Limb (tissue), 2 donors: ENCODE data around the gene PROM1.

Experiments used
- DNase-seq, 2 donors: peaks; one replicate each; pipeline ENCODE4 v3.0.0-alpha.2; 2016; ENCODE audit errors: extremely low spot score in 2 of 2

PROM1 gene, protein sequence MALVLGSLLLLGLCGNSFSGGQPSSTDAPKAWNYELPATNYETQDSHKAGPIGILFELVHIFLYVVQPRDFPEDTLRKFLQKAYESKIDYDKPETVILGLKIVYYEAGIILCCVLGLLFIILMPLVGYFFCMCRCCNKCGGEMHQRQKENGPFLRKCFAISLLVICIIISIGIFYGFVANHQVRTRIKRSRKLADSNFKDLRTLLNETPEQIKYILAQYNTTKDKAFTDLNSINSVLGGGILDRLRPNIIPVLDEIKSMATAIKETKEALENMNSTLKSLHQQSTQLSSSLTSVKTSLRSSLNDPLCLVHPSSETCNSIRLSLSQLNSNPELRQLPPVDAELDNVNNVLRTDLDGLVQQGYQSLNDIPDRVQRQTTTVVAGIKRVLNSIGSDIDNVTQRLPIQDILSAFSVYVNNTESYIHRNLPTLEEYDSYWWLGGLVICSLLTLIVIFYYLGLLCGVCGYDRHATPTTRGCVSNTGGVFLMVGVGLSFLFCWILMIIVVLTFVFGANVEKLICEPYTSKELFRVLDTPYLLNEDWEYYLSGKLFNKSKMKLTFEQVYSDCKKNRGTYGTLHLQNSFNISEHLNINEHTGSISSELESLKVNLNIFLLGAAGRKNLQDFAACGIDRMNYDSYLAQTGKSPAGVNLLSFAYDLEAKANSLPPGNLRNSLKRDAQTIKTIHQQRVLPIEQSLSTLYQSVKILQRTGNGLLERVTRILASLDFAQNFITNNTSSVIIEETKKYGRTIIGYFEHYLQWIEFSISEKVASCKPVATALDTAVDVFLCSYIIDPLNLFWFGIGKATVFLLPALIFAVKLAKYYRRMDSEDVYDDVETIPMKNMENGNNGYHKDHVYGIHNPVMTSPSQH

GRCh38 chr4:16083241-16084191 is at the start of gene PROM1:
Gene PROM1, minus strand, starts transcription at chr4:16084023. Its CDS starts 8,117 bp downstream, at chr4:16075906.
- DNase-seq, result peak; percentile 26 to 70

- DNase-seq, result no peak
Observed at GRCh38 chr4:16133406-16133805, 49.6 kb upstream of the PROM1 start.

DNA sequence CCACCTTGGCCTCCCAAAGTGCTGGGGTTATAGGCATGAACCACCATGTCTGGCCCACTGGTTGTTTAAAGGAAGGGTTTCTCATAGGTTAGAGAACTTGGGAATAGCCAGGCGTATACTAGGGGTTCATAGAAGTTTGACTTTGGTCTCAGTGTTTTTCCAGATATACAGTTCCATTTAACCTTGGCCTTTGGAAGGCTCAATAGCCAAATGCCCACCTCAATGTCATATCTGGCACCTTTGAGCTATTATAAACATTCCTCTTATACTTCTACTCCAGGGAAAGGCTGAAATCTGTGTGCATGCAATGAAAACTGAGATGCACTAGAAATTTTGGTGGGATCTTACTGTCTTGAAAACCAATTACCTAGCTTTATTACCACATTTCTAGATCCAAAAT is 47.5 kb upstream of the PROM1 start:
- DNase-seq, result no peak

- no peak for DNase-seq
Observed at GRCh38 chr4:16129336-16129735, 45.5 kb upstream of the PROM1 start.

GRCh38 chr4:16126714-16127113 is 42.9 kb upstream of the PROM1 start:
- DNase-seq, result no peak

DNA sequence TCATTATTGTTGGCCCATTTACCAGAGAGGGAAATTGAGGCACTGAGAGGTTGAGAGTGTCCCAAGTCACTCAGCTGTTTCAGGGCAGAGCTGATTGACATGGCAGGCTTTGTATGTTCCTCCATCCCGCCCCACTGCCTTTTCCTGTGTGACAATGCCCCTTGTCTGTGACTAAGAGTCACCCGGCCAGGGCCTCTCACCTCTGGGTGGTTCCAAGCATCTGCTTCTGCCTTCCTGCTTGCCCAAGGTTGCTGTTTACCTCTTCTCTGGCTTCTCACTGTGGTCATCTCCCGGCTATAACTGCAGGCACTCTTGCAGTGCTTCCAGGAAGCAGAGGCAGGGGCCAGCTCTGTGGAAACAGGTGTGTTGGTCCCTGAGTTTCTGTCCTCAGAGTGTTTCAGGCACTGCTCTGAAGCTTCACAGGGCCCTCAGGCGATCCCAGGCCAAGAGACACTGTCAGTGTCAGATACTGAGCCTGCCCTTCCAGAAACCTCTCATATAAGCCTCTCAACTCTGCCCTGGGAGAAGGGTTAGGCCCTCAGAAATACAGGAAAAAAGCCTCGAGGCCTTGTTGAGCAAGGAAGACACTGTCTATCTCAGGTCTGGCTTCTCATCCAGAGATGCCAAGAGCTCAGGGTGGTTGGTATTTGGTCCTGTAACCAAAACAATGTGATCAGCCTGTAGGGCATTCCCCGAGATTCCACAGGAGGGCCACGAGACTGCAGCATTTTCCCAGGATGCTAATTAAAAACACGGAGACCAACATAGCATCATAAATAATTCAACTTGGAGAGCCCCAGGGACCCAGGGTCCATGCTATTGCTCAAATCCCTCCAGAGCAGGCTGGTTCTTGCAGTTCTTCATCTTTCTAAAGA is 42.0 kb upstream of the PROM1 start:
- no peak for DNase-seq

DNA sequence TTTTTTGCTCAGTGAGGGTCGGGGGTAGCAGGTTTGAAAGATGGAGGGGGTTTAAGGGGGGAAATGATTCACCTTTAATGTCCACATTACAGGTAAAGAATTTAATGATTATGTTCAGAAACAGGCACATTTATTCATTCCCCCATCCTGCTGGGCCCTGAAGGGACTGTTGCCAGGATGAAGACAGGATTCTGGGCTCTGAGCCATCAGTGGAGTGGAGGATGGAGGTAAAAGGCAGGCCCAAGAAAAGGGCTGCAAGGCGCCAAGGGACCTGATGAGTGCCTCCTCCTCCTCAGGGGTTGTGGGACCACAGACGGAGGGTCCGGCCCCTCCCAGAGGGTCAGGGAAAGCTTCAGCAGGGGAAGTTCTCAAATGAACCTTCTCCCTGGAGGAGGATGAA is 40.4 kb upstream of the PROM1 start:
- DNase-seq, result no peak

DNA sequence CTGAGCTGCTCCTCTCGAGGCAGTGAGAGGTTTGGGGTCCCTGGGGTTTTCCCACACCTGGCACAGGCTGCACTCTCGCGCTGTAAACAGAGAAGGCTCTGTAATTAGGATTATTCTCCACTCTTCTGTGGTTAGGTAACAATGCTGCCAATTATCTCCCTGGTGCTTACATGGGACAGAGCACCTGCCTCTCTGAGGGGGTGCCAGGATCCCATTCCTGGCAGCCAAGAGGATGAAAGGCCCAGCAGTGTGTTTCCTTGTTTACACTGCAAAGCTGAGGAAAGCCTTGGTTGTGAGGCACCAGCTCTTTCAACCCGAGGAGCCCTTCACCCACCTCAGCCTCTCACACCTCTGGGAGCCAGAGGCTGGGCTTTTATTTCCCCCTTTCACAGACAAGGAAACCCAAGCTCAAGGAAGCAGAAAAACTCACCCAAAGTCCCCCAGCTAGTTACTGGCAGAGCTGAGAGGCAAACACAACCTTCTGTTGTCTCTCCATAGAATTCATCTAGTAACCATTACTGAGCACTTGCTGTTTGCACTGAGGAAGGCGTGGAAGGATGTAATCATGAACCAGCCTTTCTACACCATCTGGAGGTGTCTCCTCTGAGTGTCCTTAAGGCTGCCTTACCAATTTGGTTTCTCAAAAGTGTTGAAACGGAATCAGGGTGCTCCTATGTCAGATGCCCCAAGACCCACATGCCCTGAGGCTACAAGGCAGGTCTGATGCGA is 39.7 kb upstream of the PROM1 start:
- DNase-seq, result no peak

- DNase-seq, result no peak
Observed at GRCh38 chr4:16122784-16123183, 39.0 kb upstream of the PROM1 start.

- DNase-seq, result no peak
Observed at GRCh38 chr4:16122308-16122711, 38.5 kb upstream of the PROM1 start.

DNA sequence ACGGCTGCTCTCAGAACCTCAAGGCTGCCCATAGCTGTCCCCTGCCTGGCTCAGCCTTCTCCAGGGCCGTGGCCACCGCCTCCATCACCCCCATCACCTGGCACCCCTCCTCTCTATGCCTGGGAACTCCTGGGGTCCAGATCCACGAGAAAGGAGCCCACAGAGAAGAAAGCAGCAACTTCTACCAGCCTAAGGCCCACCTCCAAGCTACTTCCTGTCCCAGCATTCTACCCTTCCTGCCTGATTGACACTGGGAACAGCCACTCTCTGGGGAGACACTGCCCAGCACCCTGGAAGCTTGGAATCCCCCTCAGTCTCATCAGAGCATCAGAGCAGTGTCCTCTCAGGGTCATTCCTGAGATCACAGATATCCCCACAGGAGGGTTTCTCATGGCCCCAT is 36.9 kb upstream of the PROM1 start:
- DNase-seq, result no peak

GRCh38 chr4:16119981-16120380 is 36.2 kb upstream of the PROM1 start:
- DNase-seq, result no peak

- peak in 1 of 2 donors; percentile 21 for DNase-seq
Observed at GRCh38 chr4:16118090-16118489, 34.3 kb upstream of the PROM1 start.

GRCh38 chr4:16117164-16117563 is 33.3 kb upstream of the PROM1 start:
- no peak for DNase-seq

GRCh38 chr4:16116493-16116990 is 32.7 kb upstream of the PROM1 start:
- DNase-seq, result no peak

- no peak for DNase-seq
Observed at GRCh38 chr4:16116019-16116418, 32.2 kb upstream of the PROM1 start.

DNA sequence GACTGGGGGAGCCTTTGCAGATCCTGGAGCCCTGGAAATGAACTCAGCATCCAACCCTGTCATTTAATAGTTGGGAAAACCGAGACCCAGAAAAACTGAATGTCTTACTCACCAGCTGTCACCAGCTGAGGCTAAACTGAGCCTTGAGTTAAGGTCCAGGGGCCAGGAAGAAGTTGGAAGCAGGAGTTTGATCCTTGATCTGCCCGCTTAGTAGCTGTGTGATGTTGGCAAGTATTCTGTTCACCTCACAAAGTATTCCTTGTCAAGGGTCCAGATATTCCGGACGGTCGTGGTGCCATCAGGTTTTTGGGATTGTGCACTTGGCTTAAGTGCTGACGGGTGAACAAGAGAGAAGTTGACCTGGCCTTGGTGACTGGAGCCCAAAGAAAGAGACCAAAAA is 30.7 kb upstream of the PROM1 start:
- DNase-seq, result no peak

DNA sequence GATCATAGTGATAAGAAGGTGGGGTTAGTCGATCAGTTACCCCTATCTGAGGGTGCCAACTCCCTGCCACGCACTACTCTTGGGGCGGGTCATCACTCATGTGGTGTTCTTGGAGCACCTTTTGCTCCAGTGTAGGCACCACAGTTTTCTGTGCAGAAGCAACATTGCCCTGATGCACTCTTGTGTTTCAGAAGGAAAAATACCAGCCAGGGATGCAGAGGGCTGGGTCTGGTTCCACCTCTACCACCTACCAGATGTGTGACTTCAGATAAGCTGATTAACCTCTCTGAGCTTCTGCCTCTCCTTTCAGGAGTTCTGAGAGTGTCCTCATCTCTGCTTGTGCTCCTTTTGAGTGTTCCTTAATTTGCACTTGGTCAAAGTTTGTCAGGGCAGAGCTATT is 29.9 kb upstream of the PROM1 start:
- DNase-seq, result no peak

- no peak for DNase-seq
Observed at GRCh38 chr4:16111533-16111932, 27.7 kb upstream of the PROM1 start.
